GOT3 (cell line): ENCODE measurements around the gene ATP2C2.

Source experiments
- DNase-seq: peaks from one replicate; lab custom pipeline; 2025; ENCODE audit warnings: mixed read lengths; lab: John Stamatoyannopoulos, UW

ATP2C2 gene

DNA sequence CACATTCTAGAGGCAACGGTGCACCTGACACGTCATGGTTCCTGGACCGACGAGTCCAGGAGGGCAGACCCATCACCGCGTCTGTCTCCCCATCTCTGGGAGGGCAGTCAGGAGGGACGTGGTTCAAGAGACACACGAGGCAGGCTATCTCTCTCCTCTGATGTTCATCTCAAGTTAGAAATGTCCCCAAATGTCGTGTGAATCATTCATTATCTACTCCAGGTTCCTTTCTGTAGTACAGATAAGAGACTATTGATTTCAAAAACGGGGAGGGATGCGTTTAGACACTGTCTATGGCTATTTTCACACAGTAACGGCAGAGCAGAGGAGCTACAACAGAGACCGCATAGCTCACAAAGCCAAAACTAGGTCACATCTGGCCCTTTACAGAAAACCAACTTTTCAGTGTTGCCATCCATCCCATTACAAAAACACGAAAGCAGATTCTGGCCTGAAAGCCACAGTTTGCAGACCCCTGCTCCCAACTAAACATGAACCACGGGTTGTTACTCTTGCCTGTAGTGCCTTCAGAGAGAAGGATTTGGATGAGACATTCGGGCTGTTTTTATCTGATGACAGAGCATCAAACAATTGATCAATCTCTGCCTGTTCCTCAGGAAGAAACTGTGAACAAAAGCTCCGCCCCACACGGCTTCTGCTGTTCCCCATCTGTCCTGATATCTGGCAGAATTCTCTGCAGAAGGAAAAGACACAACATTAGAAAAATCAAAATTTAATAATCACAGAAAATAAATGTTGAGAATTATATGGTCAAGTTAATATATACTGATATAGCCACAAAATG, 129.3 kb downstream of the ATP2C2 start:
- no peak for DNase-seq

DNA sequence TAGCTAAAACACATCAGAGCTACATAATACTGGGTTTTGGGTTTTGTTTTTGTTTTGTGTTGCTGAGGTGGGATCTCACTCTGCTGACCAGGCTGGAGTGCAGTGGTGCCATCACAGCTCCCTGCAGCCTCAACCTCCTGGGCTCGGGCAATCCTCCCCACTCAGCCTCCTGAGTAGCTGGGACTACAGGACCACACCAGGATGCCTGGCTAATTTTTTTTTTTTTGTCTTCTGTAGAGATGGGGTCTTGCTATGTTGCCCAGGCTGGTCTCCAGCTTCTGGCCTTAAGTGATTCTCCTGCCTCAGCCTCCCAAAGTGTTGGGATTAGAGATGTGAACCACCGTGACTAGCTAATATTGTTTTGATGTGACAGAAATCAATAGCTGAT, 129.9 kb downstream of the ATP2C2 start:
- DNase-seq: no peak

DNA sequence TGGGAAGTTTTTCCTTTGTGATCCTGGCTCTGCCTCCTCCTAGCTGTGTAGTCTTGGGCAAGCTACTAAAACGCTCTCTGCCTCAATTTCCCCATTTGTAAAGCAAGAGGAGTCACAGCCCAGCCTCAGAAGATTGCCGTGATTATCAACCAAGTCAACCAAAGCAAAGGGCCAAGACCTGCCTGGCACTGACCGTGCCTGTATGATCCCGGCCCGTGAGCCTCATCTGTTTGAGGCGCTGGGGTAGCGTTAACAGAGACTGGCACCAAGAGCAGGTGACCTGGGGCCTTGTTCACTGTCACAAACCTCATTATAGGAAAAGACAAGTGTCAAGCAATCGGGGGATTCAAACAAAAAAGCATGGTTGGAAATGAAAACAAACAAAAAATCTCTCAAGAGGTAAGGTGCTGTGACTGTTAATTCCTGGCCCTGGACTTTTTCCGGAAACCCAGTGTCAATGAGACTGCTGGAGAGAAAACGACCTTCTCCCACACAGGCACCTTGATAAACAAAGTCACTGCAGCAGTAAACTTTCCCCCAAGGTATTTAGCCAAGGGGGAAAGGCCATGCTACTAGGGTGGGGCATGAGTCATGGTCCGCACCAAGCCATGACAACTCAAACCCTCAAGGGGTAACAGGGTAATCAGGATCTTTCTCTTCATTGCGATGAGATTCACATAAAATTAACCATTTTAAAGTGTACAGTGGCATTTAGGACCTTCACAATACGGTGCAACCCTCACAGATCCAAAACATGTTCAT, 130.7 kb downstream of the ATP2C2 start:
- no peak for DNase-seq

DNA sequence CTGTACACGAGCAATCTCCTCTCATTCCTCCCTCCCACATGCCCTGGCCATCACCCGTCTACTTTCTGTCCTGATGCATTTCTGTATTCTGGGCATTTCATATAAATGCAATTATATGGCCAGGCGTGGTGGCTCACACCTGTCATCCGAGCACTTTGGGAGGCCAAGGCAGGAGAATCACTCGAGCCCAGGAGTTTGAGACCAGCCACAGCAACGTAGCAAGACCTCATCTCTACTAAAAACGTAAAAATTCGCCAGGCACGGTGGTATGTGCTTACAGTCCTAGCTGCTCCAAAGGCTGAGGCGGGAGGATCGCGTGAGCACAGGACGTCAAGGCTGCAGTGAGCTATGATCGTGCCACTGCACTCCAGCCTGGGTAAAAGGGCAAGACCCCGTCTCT, 131.3 kb downstream of the ATP2C2 start:
- no peak for DNase-seq

DNA sequence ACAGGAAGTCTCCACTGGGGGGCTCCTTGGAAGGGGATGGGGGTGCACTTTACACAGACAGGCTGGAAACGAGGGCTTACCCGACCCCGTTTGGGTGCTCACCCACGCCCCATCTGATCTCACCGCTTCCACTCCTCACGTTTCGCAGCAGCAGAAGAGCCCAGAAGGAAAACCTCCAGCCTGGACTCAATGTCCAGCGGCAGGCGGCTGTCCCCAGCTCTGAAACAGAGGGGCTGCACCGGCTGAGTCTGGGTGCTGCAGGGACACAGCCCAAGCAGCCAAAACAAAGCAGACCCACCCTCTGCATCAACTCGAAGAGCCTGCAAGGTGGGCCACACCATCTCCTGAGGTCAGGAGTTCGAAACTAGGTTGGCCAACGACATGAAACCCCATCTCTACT, 132.2 kb downstream of the ATP2C2 start:
- DNase-seq: no peak

DNA sequence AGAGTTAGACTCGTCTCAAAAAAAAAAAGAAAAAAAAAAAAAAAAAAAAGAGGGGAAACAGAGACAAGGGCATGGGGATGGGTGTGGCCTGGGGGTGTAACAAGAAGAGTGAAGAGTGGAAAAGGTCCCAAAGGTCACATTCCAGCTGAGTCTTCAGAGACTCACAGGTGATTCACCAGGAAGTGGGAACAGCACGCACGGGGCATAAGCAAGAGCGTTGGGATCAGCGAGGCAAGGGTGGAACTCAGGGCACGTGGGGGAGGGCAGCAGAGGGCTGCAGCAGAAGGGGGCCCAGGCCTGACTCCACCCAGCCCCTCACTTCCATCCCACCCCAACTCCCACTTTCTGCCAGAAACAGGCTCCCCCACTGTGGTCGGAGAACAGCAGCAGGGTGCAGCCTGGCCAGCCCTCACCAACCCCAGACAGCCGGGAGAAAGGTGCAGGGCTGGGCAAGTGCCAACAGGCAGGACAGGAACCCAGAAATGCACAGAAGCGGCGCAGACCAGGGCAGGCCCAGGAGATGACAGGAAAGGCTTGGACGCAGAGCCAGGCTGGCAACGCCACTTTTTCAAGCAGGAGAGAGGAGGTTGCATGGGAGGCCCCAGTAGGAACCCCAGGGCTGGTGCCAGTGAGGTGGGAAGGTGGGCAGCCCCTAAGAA, 132.9 kb downstream of the ATP2C2 start:
- DNase-seq: no peak

DNA sequence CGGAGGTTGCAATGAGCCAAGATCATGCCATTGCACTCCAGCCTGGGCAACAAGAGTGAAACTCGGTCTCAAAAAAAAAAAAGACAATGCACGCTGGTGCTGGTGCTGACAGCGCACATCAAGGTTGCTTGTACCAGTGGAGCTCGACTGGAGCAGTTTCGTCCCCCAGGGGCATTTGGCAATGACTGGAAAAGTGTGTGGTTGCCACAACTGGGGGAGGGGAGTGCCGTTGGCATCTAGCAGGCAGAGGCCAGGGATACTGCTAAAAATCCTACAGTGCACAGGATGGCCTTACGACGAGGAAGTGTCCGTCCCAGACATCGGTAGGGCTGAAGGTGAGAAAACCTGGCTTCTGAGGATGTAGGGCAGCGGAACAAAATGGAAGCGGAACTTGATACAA, 133.7 kb downstream of the ATP2C2 start:
- DNase-seq: no peak

DNA sequence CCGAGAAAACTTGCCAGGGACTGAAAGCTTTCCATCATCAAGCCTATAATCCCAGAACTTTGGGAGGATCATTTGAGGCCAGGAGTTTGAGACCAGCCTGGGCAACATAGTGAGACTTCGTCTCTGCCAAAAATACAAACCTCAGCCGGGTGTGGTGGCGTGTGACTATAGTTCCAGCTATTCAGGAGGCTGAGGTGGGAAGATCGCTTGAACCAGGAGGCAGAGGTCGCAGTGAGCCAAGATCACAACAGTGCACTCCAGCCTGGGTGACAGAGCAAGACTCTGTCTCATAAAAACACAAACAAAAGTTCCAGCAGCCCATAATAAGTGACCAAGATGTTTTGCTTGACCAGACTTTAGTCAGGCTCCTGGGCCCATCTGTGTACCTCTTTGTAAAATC, 134.2 kb downstream of the ATP2C2 start:
- DNase-seq: no peak

DNA sequence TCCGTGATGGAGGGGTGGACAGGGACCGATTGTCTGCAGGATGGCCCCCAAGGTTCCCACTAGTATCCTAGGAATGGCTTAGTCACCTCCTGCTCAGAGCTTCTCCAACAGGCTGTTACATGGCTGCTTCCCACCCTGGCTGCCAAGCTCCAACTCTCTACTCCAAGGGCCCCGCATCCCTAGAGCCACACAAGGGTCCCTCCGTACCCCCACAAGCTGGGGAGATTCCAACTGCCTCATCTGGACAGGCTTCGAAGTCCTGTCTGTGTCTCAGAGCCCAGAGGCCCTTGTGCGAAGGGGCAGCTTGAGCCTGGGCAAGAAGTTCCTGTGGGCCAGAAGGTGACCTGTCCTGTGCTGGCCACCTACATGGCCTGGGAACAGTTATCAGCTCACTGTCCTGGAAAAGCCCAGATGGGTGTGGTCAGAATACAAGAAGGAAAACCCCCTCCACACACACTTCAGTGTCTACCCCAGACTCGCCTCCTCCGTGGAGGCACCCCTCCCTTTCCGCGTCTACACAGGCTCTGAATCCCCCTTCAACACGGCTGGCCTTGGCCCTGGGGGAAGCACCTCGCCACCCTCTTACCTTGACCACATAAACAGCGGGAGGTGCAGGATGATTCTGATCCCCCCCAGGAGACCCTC, 135.5 kb downstream of the ATP2C2 start:
- no peak for DNase-seq

DNA sequence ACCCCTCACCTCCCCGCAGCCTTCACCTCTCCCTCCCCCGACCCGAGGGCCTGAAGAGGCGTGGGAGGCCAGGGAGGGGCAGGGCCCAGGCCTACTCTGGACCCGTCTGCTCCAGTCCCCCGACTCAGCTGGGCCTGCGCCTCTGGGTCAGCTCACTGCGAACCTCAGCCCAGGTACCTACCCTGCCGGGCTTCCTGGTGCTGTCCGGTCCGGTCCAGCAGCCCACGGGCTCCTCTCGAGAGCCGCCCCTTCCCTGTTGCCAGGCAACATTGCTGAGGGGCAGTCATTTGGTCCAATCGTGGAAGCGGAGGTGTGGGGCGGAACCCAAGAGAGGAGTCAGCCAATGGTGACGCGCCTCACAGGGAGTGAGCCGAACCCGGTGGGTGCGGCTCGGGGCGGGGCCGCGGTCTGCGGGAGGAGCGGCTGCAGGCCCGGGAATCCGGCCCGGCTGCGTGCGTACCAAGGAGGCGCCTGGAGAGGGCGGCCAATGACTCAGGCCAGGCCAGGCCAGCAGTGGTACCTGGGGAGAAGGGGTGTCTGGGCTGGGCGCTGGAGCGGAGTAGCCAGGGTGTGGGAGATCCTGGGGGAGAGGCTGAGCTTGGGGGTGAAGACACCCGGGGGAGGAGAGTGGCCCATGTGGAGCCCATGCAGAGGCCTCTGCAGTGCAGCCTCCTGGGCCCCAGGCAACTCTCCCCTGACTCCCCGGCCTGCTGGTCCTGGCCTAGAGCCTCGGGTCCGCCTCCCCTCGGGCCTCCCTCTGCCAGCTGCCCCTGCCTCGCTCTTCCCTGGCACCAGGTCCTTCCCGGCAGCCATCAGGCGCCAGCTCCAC, 136.3 kb downstream of the ATP2C2 start, which contains the start of gene MEAK7:
TSS of gene MEAK7 (minus strand) at position 240 of the 829 bp plus-strand sequence. CDS start 6,573 bp downstream, outside the sequence.
- DNase-seq: peak; percentile 97

DNA sequence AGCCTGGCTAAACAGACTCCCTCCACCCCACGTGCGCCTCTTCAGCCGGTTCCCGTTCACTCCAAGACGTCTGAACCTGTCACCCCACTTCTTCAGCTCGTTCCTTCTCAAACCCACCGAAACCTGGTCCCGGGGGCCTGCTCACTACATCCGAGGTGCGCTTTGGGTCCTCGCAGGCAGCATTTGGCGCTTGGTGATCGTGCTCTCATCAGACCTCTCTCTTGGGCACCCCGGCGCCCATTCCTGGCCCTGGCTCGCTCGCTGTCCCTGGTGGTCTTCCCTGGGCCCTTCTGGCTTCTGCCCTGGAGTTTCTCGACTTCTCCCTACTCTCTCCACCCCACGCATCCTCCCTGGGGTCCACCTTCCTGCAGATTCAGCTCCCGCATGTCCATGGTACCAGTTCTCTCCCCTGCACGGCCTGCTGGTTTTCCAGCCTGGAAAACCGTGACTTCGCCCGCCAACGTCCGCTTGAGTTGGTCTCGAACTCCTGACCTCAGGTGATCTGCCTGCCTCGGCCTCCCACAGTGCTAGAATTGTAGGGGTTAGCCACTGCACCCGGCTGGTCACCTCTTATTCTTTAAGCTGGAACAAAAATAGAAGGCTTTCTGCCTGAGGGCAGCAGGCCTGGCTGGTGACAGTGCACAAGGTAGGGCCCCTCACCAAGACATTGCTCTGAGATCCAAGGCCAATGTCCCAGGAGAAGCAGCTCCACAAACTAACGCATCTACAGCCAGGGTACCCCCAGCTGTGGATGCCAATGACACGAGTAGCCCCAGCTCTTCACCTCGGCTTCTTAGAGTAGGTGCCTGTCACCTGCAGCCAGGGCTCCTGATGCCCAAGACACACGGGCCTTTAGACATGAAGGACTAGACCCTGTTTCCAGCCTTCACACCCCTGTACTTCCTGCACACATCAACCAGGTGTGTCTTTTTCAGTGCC, 137.2 kb downstream of the ATP2C2 start:
- no peak for DNase-seq

DNA sequence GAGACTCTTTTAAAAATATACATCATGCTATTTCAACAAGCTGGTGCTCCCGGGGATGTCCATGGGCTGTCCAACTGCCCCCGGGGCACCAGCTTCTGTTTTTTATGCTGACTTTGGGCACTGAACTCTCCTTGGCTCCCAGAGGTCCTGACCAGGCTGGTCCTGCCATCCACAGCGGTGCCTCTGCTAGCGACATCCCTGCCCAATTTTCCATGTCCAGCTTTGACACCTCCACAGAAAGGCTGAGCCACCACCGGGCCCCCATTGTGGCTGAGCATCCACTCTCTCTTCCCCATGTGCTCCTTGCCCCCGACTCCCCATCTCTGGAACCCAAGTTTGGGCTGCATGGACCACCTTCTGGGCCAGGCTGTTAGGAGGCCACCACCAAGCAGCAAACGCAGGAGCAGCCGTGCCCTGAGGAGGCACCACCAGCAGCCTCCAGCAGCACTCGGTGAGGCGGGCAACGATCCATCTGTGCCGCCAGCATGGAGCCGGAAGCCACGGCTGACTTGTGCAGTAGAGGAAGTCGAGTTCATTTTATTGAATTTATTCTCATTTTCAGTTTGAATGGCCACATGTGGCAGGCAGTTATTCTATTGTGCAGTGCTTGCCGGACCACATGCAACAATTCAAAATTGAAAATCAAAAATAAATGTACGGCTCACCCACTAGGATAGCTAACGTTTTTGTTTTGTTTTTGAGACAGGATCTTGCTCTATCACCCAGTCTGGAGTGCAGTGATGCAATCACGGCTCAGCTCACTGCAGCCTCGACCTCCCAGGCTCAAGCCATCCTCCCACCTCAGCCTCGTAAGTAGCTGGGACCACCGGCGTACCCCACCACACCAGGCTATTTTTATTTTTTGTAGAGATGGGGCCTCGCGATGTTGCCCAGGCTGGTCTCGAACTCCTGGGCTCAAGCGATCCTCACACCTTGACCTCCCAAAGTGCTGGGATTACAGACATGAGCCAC, 139.0 kb downstream of the ATP2C2 start:
- DNase-seq: no peak

DNA sequence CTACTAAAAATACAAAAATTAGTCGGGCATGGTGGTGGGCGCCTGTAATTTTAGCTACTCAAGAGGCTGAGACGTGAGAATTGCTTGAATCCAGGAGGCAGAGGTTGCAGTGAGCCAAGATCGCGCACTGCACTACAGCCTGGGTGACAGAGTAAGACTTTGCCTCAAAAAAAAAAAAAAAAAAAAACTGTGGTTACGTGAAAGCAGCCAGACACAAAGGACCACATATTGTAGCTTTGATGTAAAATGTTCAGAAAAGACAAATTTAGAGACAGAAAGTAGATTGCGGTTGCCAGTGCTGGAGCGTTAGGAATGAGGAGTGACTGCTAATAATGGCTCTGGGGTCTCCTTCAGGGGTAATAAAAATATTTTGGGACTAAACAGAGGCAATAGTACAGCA, 140.2 kb downstream of the ATP2C2 start:
- DNase-seq: no peak

DNA sequence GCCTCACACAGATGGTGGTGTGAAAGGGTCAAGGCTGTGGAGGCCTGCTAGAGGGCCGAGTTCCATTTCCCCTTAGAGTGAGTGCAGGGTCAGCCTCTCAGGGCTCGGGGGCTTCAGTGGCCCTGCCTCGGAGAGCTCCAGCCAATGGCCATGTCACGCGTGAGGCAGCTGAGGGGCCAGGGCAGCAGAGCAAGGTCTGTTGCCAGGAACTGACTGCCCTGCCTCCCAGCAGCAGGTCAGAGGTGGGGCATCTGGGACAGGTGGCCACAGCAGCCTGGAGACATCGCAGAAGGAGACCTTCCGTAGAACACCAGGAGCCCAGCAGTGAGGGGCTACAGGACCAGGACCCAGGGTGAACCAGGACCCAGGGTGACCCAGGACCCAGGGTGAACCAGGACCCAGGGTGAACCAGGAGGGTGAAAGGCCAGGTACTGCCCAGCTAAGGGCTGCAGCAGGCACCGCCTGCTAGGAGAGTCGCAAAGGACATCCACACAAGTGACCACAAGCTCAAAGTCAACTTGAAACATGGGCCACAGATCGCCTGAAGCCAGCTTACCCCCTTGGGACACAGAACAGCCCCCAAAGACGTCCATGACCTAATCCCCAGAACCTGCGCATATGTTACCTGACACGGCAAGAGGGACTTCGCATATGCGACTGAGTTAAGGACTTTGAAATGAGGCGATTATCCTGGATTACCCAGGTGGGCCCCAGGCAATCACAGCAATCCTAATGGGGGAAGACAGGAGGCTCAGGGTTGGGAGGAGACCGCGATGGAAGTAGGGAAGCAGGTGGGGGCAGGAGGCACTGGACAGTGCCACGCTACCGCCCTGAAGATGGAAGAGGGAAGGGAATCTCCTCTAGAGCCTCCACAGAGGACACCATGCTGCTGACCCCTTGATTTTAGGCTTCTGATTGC, 141.0 kb downstream of the ATP2C2 start:
- DNase-seq: no peak

DNA sequence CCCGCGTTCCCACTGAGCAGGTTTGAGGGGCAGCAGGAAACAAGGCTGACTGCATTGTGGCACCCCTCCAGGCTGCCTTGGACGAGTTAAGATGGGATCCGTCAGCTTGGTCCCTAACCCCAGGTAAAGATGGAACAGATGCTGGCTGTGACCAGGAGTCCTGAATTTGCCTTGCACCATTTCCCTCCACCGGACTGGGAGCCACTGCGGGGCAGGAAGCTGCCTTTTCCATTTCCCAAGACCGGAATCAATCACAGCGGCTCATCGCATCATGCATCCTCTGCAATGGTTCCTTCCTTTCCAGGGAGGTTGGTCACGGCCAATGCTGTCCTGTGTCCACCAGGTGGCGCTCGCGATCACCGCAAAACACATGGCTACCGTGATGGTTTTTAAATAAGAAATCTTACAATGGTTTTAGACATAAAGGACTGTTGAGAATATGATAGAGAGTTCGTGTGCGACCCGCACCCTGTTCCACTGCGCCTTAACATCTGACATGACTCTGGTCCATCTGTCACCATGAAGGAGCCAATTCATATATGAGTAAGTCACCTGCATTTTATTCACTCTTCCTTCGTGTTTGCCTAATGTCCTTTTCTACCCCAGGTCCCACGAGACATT, 143.0 kb downstream of the ATP2C2 start:
- DNase-seq: peak; percentile 73

DNA sequence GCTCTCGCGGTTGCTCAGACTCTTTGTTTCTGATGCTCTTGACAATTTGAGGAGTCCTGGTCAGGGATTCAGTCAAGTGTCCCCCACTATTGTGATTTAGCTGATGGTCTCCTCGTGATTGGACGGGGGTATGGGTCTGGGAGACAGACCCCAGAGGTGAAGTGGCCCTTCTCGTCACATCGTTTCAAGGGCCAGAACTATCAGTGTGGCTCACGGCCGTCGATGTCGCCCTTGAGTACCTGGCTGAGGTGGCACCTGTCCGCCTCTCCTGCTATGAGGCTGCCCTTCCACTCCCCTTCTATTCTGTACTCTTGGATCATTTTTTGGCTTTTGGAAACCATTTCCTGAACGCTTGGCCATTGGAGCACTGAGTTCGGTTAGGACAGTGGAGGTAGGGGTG, 143.5 kb downstream of the ATP2C2 start:
- no peak for DNase-seq

DNA sequence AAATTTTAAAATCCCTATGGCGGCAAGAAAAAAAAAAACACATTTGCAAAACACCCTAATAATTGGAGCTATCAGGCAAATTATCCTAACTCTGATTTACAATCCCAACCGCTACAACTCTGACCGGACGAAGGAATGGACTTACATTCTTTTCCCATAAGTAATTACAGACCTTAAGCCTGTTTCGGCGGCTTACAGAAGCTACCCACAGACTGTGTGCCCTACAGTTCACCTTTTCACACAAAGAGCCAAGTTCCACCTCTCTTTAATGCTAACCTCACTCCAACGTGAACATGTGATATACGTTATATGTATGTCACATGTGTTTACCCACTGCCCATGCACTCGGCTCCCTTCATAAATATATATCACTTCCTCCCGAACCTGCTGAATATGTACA, 144.8 kb downstream of the ATP2C2 start:
- DNase-seq: no peak

DNA sequence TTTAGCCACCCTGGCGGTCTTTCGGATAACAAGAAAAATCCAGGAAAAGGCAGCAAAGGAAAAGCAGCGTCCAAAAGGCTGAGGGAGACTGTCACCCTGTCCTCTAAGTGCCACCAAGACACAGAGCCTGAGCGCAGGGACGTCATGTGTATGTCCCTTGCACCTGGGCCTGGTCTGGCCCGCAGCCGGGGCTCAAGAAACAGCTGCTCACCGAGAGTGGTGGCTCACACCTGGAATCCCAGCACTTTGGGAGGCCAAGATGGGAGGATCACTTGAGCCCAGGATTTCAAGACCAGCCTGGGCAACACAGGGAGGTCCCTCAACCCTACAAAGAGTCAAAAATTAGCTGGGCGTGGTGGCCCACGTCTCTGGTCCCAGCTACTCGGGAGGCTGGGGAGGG, 145.3 kb downstream of the ATP2C2 start:
- no peak for DNase-seq
